Hepatocyte (in vitro differentiated cells): ENCODE measurements around the gene SFMBT2.

Source experiments
- EZH2 ChIP-seq: fragments of 200-600 bp; sonication (generic); IDR thresholded peaks from 2 replicates; pipeline ENCODE4 v1.6.1; 2016; ENCODE audit warnings: antibody characterized with exemption, mild to moderate bottlenecking, borderline replicate concordance
- EZH2phosphoT487 ChIP-seq: fragments of 200-600 bp; sonication (generic); IDR thresholded peaks from one replicate; pipeline ENCODE4 v1.6.1; 2018; ENCODE audit warnings: antibody characterized with exemption, mild to moderate bottlenecking, low read depth, moderate library complexity; ENCODE audit not compliant: unreplicated experiment, severe bottlenecking

DNA sequence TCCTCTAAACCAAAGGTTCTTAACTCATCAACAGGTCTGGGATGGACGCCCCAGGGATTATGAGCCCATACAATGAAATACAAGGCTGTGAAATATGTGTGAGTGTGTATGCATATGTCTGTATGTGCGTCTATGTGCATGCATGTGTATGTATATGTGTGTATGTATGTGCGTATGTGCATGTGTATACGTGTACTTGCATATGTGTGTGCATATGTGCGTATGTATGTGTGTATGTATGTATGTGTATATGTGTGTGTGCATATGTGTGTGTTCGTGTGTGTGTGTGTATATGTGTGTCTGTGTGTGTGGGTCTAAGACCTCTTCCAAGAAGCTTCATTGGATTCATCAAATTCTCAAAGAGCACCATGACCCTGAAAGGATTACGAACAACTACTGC is 112.3 kb downstream of the SFMBT2 start:
- TF ChIP-seq EZH2 (no peak), EZH2phosphoT487 (no peak)
